GM18858 (cell line): ENCODE data around the gene NRP2.

Experiments
- ATAC-seq: cut with Tn5 transposase; IDR thresholded peaks from one replicate; pipeline ENCODE4 v1.9.1; 2021; ENCODE audit not compliant: unreplicated experiment

Gene NRP2

GRCh38 chr2:205845446-205845845 lies 163.1 kb downstream of the NRP2 start:
- ATAC-seq: no peak
